ENCODE data around the gene TEKT5.
"Not testable (repeated sequence)": the region's sequence is repeated elsewhere in the genome, so short reads cannot be mapped to it uniquely, and the experiment has no call there.

The TEKT5 gene

GRCh38 chr16:10684511-10685151, 10.1 kb downstream of the TEKT5 start:
- no peak for DNase-seq (ENCODE audit: low read depth in 3 of 3)

GRCh38 chr16:10683170-10683569, 11.6 kb downstream of the TEKT5 start:
- no peak for DNase-seq (ENCODE audit: low read depth in 3 of 3)

- DNase-seq (ENCODE audit: low read depth in 3 of 3), result no peak
Measured at GRCh38 chr16:10682604-10683003, 12.1 kb downstream of the TEKT5 start.

GRCh38 chr16:10681310-10682308, 13.1 kb downstream of the TEKT5 start:
- no peak for DNase-seq (ENCODE audit: low read depth in 3 of 3)

GRCh38 chr16:10679921-10680320, 14.8 kb downstream of the TEKT5 start:
- DNase-seq (ENCODE audit: low read depth in 3 of 3), result no peak

- not testable (repeated sequence) for DNase-seq (ENCODE audit: low read depth in 3 of 3)
Measured at GRCh38 chr16:10679441-10679840, 15.3 kb downstream of the TEKT5 start.

GRCh38 chr16:10678655-10679054, 16.1 kb downstream of the TEKT5 start:
- no peak for DNase-seq (ENCODE audit: low read depth in 3 of 3)

GRCh38 chr16:10676284-10676683, 18.4 kb downstream of the TEKT5 start:
- no peak for DNase-seq (ENCODE audit: low read depth in 3 of 3)

- no peak for DNase-seq (ENCODE audit: low read depth in 3 of 3)
Measured at GRCh38 chr16:10675861-10676260, 18.9 kb downstream of the TEKT5 start.

GRCh38 chr16:10675216-10675615, 19.5 kb downstream of the TEKT5 start:
- no peak for DNase-seq (ENCODE audit: low read depth in 3 of 3)

- DNase-seq (ENCODE audit: low read depth in 3 of 3), result no peak
Measured at GRCh38 chr16:10671729-10672128, 23.0 kb downstream of the TEKT5 start.

- no peak for DNase-seq (ENCODE audit: low read depth in 3 of 3)
Measured at GRCh38 chr16:10669791-10670190, 24.9 kb downstream of the TEKT5 start.

GRCh38 chr16:10668322-10669045, 26.2 kb downstream of the TEKT5 start:
- no peak for DNase-seq (ENCODE audit: low read depth in 3 of 3)

- no peak for DNase-seq (ENCODE audit: low read depth in 3 of 3)
Measured at GRCh38 chr16:10667239-10667638, 27.5 kb downstream of the TEKT5 start.

GRCh38 chr16:10666291-10666690, 28.4 kb downstream of the TEKT5 start:
- no peak for DNase-seq (ENCODE audit: low read depth in 3 of 3)

GRCh38 chr16:10665166-10665565, 29.6 kb downstream of the TEKT5 start:
- no peak for DNase-seq (ENCODE audit: low read depth in 3 of 3)

- DNase-seq (ENCODE audit: low read depth in 3 of 3), result no peak
Measured at GRCh38 chr16:10664720-10665126, 30.0 kb downstream of the TEKT5 start.

GRCh38 chr16:10663744-10664143, 31.0 kb downstream of the TEKT5 start:
- no peak for DNase-seq (ENCODE audit: low read depth in 3 of 3)

- DNase-seq (ENCODE audit: low read depth in 3 of 3), result no peak
Measured at GRCh38 chr16:10663146-10663545, 31.6 kb downstream of the TEKT5 start.

- DNase-seq (ENCODE audit: low read depth in 3 of 3), result no peak
Measured at GRCh38 chr16:10662212-10662611, 32.5 kb downstream of the TEKT5 start.

- DNase-seq (ENCODE audit: low read depth in 3 of 3), result no peak
Measured at GRCh38 chr16:10661737-10662136, 33.0 kb downstream of the TEKT5 start.

GRCh38 chr16:10660950-10661635, 33.6 kb downstream of the TEKT5 start:
- no peak for DNase-seq (ENCODE audit: low read depth in 3 of 3)
